Retinal pigment epithelial cell (primary cell): ENCODE measurements around the gene PHACTR3.

Experiments
- DNase-seq: peaks from one replicate; pipeline ENCODE4 v3.0.0-alpha.2; 2010; ENCODE audit warnings: low read depth
- H3K4me3 ChIP-seq: 2 replicates; pipeline ENCODE4 v1.5.1; 2011; ENCODE audit warnings: mild to moderate bottlenecking, low read length, control low read depth, moderate library complexity
- TF ChIP-seq, protein P1 (sequence below): conservative IDR thresholded peaks from 2 replicates; pipeline ENCODE4 v1.5.1; 2011; ENCODE audit warnings: low read depth, low read length, control low read depth, inconsistent platforms

PHACTR3 gene

DNA sequence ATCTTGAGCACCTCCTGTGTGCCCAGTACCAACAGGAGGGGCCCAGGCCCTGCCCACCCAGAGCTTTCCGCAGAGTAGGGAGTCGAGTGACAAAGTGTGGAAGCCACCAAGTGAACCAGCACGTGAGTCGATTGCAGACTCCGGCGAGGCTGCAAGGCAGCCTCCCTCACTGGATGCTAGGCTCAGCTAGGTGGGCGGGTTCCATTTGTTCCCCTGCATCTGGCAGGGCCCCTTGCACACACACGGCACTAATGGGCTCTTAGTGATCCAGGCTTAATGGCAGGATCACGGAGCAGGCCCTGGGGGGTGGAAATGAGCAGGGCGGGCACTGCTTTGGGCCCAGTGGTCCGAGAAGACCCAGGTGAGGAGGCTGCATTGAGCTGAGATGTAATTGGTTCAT is 140.4 kb downstream of the PHACTR3 start:
- H3K4me3 ChIP-seq = no peak overlapping the region
- DNase-seq = no peak
- TF ChIP-seq, protein P1, sequence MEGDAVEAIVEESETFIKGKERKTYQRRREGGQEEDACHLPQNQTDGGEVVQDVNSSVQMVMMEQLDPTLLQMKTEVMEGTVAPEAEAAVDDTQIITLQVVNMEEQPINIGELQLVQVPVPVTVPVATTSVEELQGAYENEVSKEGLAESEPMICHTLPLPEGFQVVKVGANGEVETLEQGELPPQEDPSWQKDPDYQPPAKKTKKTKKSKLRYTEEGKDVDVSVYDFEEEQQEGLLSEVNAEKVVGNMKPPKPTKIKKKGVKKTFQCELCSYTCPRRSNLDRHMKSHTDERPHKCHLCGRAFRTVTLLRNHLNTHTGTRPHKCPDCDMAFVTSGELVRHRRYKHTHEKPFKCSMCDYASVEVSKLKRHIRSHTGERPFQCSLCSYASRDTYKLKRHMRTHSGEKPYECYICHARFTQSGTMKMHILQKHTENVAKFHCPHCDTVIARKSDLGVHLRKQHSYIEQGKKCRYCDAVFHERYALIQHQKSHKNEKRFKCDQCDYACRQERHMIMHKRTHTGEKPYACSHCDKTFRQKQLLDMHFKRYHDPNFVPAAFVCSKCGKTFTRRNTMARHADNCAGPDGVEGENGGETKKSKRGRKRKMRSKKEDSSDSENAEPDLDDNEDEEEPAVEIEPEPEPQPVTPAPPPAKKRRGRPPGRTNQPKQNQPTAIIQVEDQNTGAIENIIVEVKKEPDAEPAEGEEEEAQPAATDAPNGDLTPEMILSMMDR = no peak

- TF ChIP-seq, protein P1 = no peak
- no peak for DNase-seq
- no peak overlapping the region for H3K4me3 ChIP-seq
These were observed 140.9 kb downstream of the PHACTR3 start for GRCh38 chr20:59745201-59745600.

- DNase-seq = no peak
- TF ChIP-seq, protein P1 = no peak
- no peak overlapping the region for H3K4me3 ChIP-seq
These were observed 141.4 kb downstream of the PHACTR3 start for GRCh38 chr20:59745716-59746115.

GRCh38 chr20:59746155-59746554 is 141.8 kb downstream of the PHACTR3 start:
- DNase-seq = no peak
- H3K4me3 ChIP-seq = no peak overlapping the region
- TF ChIP-seq, protein P1 = no peak

- H3K4me3 ChIP-seq = no peak overlapping the region
- no peak for DNase-seq
- TF ChIP-seq, protein P1 = no peak
These were observed 143.6 kb downstream of the PHACTR3 start for GRCh38 chr20:59747671-59748515.

- TF ChIP-seq, protein P1 = no peak
- no peak overlapping the region for H3K4me3 ChIP-seq
- no peak for DNase-seq
These were observed 144.4 kb downstream of the PHACTR3 start for GRCh38 chr20:59748619-59749191.

GRCh38 chr20:59749301-59749700 is 145.0 kb downstream of the PHACTR3 start:
- TF ChIP-seq, protein P1 = no peak
- no peak for DNase-seq
- H3K4me3 ChIP-seq = no peak overlapping the region
